ENCODE measurements around the gene MT3. TPM values are rescaled to one million over a fixed set of nuclear protein-coding genes. Genes with fewer than 3 reads are reported as not detected.

MT3 gene
- not detected for total RNA-seq

- intact Hi-C loops (cut with DNase I): no loop called here
- TF ChIP-seq CTCF (IDR thresholded peaks at IDR 0.05): no peak
- Histone ChIP-seq H3K27ac (no peak within 1 kb of the TSS), H3K9me3 (no peaks in the 10 kb centered on the region), H3K4me1 (peaks cover 6 to 8% of the 10 kb centered on the region in 2 donors), H3K4me3 (peak within 1 kb of the TSS; percentile 59 to 65), H3K36me3 (no peaks in the 10 kb centered on the region), H3K27me3 (peaks cover 5% of the 10 kb centered on the region)
- peak in 1 of 2 donors; percentile 49 for DNase-seq (ENCODE audit: low spot score in 2 of 2)
Observed at GRCh38 chr16:56589141-56590039, at the start of gene MT3. MT3 (plus strand) TSS chr16:56589528; CDS start chr16:56589591, 63 bp downstream.

- no peaks in the 10 kb centered on the region for H3K27me3 ChIP-seq
- H3K4me1 ChIP-seq: no peaks in the 10 kb centered on the region
- no peak overlapping the region for H3K27ac ChIP-seq
- no peaks in the 10 kb centered on the region for H3K36me3 ChIP-seq
- DNase-seq (ENCODE audit: low spot score in 2 of 2): no peak
- TF ChIP-seq CTCF (IDR thresholded peaks at IDR 0.05): no peak
- intact Hi-C loops (cut with DNase I): no loop called here
- no peak overlapping the region for H3K4me3 ChIP-seq
- no peaks in the 10 kb centered on the region for H3K9me3 ChIP-seq
Observed at GRCh38 chr16:56539656-56540055, 49.7 kb upstream of the MT3 start.

GRCh38 chr16:56542039-56542438, 47.3 kb upstream of the MT3 start:
- no peaks in the 10 kb centered on the region for H3K9me3 ChIP-seq
- no peaks in the 10 kb centered on the region for H3K27me3 ChIP-seq
- H3K36me3 ChIP-seq: no peaks in the 10 kb centered on the region
- no peaks in the 10 kb centered on the region for H3K4me1 ChIP-seq
- no peak overlapping the region for H3K4me3 ChIP-seq
- TF ChIP-seq CTCF (IDR thresholded peaks at IDR 0.05): no peak
- no peak for DNase-seq (ENCODE audit: low spot score in 2 of 2)
- no peak overlapping the region for H3K27ac ChIP-seq
- intact Hi-C loops (cut with DNase I): no loop called here

- H3K4me3 ChIP-seq: no peak overlapping the region
- DNase-seq (ENCODE audit: low spot score in 2 of 2): no peak
- no peaks in the 10 kb centered on the region for H3K36me3 ChIP-seq
- no peaks in the 10 kb centered on the region for H3K9me3 ChIP-seq
- no peaks in the 10 kb centered on the region for H3K4me1 ChIP-seq
- no peak overlapping the region for H3K27ac ChIP-seq
- no peaks in the 10 kb centered on the region for H3K27me3 ChIP-seq
- intact Hi-C loops (cut with DNase I): no loop called here
- no peak for TF ChIP-seq CTCF (IDR thresholded peaks at IDR 0.05)
Observed at GRCh38 chr16:56547120-56547948, 42.0 kb upstream of the MT3 start.

- no peaks in the 10 kb centered on the region for H3K4me1 ChIP-seq
- intact Hi-C loops (cut with DNase I): no loop called here
- H3K36me3 ChIP-seq: no peaks in the 10 kb centered on the region
- H3K4me3 ChIP-seq: no peak overlapping the region
- TF ChIP-seq CTCF (IDR thresholded peaks at IDR 0.05): no peak
- no peak overlapping the region for H3K27ac ChIP-seq
- no peaks in the 10 kb centered on the region for H3K27me3 ChIP-seq
- no peak for DNase-seq (ENCODE audit: low spot score in 2 of 2)
- no peaks in the 10 kb centered on the region for H3K9me3 ChIP-seq
Observed at GRCh38 chr16:56547949-56548567, 41.3 kb upstream of the MT3 start.
